Panc1 (cell line): ENCODE results near the gene TEX22. TPM values are rescaled to one million over a fixed set of nuclear protein-coding genes. Genes with fewer than 3 reads are reported as not detected.

Source experiments
- ATAC-seq: fragments of 200-7000 bp; cut with Tn5 transposase; 2 replicates; pipeline ENCODE4 v1.9.1; 2020; ENCODE audit warnings: mild to moderate bottlenecking, moderate library complexity
- BruUV-seq: library from RNA; stranded (reverse); fragments of 400-500 nt; replicated peaks from 2 replicates; lab custom pipeline; 2021; lab: Mats Ljungman, UMichigan
- CTCF ChIA-PET: fragments of 300-600 bp; sonication (Branson Sonifier 250); formaldehyde crosslinking; loops from one replicate; lab custom pipeline; 2022; ENCODE audit warnings: antibody characterized with exemption; lab: Charles Lee
- POLR2A ChIA-PET: fragments of 300-600 bp; sonication (Branson Sonifier 250); formaldehyde crosslinking; loops from one replicate; lab custom pipeline; 2022; ENCODE audit warnings: antibody characterized with exemption; lab: Charles Lee
- DNase-seq: peaks from one replicate; pipeline ENCODE4 v3.0.0-alpha.2; 2010; ENCODE audit warnings: low read depth, low spot score
- H3K27ac ChIP-seq: 2 replicates; pipeline ENCODE4 v1.5.1; 2011; ENCODE audit warnings: mild to moderate bottlenecking, low read length, inconsistent platforms
- H3K27me3 ChIP-seq: fragments of 200-500 bp; sonication (Bioruptor generic); 2 replicates; pipeline ENCODE4 v1.6.0; 2014; ENCODE audit warnings: low read length, inconsistent platforms; ENCODE audit not compliant: control insufficient read depth, insufficient read depth
- H3K36me3 ChIP-seq: fragments of 200-500 bp; sonication (Bioruptor generic); 2 replicates; pipeline ENCODE4 v1.5.1; 2014; ENCODE audit warnings: inconsistent platforms, mild to moderate bottlenecking, low read length, moderate library complexity; ENCODE audit not compliant: control insufficient read depth, insufficient read depth
- H3K4me1 ChIP-seq: 2 replicates; pipeline ENCODE4 v1.5.1; 2011; ENCODE audit warnings: inconsistent platforms, mild to moderate bottlenecking, low read length, moderate library complexity; ENCODE audit not compliant: control insufficient read depth, insufficient read depth
- H3K4me3 ChIP-seq, 2 experiments: 2 replicates each; pipeline ENCODE4 v1.5.1; 2011 to 2012; ENCODE audit warnings: low read depth in 2 of 2, low read length in 2 of 2, mild to moderate bottlenecking in 2 of 2, inconsistent platforms in 1 of 2, moderate library complexity in 1 of 2
- H3K9me3 ChIP-seq: fragments of 200-500 bp; sonication (Bioruptor generic); 2 replicates; pipeline ENCODE4 v1.5.1; 2014; ENCODE audit warnings: low read depth, mild to moderate bottlenecking, inconsistent platforms, low read length, moderate library complexity; ENCODE audit not compliant: control insufficient read depth, insufficient read depth
- CTCF ChIP-seq: fragments of 450-650 bp; IDR thresholded peaks from 2 replicates; pipeline ENCODE4 v1.5.1; 2017; ENCODE audit warnings: mild to moderate bottlenecking
- POLR2AphosphoS5 ChIP-seq: IDR thresholded peaks from 2 replicates; pipeline ENCODE4 v1.6.1; 2012; ENCODE audit warnings: mild to moderate bottlenecking, low read depth, low read length, moderate library complexity
- REST ChIP-seq, 2 experiments: IDR thresholded peaks; 2 replicates each; pipeline ENCODE4 v1.6.1; 2011 to 2012; ENCODE audit warnings: low read depth in 2 of 2, control low read depth in 1 of 2, low read length in 1 of 2, mild to moderate bottlenecking in 1 of 2, moderate library complexity in 1 of 2; ENCODE audit not compliant: insufficient read depth in 1 of 2
- SIN3A ChIP-seq: IDR thresholded peaks from 2 replicates; pipeline ENCODE4 v1.6.1; 2012; ENCODE audit warnings: low read depth, mild to moderate bottlenecking, low read length, moderate library complexity, borderline replicate concordance; ENCODE audit not compliant: insufficient read depth
- TCF7L2 ChIP-seq: IDR thresholded peaks from 2 replicates; pipeline ENCODE4 v1.6.1; 2011; ENCODE audit warnings: mild to moderate bottlenecking, low read depth, low read length, inconsistent platforms
- in situ Hi-C: cut with HindIII; loops from 2 replicates; pipeline ENCODE4 v1.10.0; 2016; ENCODE audit warnings: low sequenced_read_pairs, low pct_unique_long_range_greater_than_20kb
- intact Hi-C: fragments of 100-400 bp; cut with micrococcal nuclease; formaldehyde crosslinking; loops from one replicate; pipeline ENCODE4 v1.10.0; 2022; ENCODE audit not compliant: unreplicated experiment
- total RNA-seq: library from RNA; stranded (reverse); gene quantifications from one replicate; pipeline ENCODE4 v1.2.1, GENCODE V29; 2021; ENCODE audit not compliant: unreplicated experiment

TEX22 gene
- total RNA-seq, 1 experiment from 2014 or later = 2.9 TPM

- in situ Hi-C loops (no loop called here), intact Hi-C loops (no loop called here)
- no peak overlapping the region for H3K27ac ChIP-seq
- no TSS peak for BruUV-seq
- ATAC-seq (no peak), DNase-seq (no peak)
- POLR2A ChIA-PET = no interaction called here
- CTCF ChIA-PET = no interaction called here
- no peaks in the 10 kb centered on the region for H3K4me1 ChIP-seq
- no peaks in the 10 kb centered on the region for H3K27me3 ChIP-seq
- no peaks in the 10 kb centered on the region for H3K36me3 ChIP-seq
- no peak for TF ChIP-seq SIN3A
- TF ChIP-seq POLR2AphosphoS5 = no peak
- TF ChIP-seq TCF7L2 = no peak
- no peaks in the 10 kb centered on the region for H3K9me3 ChIP-seq
- H3K4me3 ChIP-seq = no peak overlapping the region
Measured at GRCh38 chr14:105355049-105355575, 43.2 kb upstream of the TEX22 start.

- POLR2A ChIA-PET = no interaction called here
- intact Hi-C loops (no loop called here), in situ Hi-C loops (no loop called here)
- Histone ChIP-seq H3K9me3 (no peaks in the 10 kb centered on the region), H3K27me3 (no peaks in the 10 kb centered on the region), H3K27ac (no peak overlapping the region), H3K36me3 (no peaks in the 10 kb centered on the region), H3K4me3 (no peak overlapping the region), H3K4me1 (no peaks in the 10 kb centered on the region)
- CTCF ChIA-PET = no interaction called here
- TF ChIP-seq POLR2AphosphoS5 = no peak
- TF ChIP-seq SIN3A = no peak
- TF ChIP-seq CTCF = no peak
- TF ChIP-seq TCF7L2 = no peak
- TF ChIP-seq REST (IDR thresholded peaks at IDR 0.05; ENCODE audit: insufficient read depth in 1 of 2, low read depth in 2 of 2, low read length in 1 of 2) = no peak
- BruUV-seq = no TSS peak
- ATAC-seq (no peak), DNase-seq (no peak)
Measured at GRCh38 chr14:105355850-105356604, 42.3 kb upstream of the TEX22 start.

GRCh38 chr14:105356927-105357326, 41.4 kb upstream of the TEX22 start:
- in situ Hi-C loops (no loop called here), intact Hi-C loops (no loop called here)
- H3K27ac ChIP-seq = no peak overlapping the region
- DNase-seq (no peak), ATAC-seq (no peak)
- BruUV-seq = no TSS peak
- ChIA-PET POLR2A (no interaction called here), CTCF (no interaction called here)
- H3K4me3 ChIP-seq = no peak overlapping the region
- H3K4me1 ChIP-seq = no peaks in the 10 kb centered on the region
- no peaks in the 10 kb centered on the region for H3K9me3 ChIP-seq
- H3K27me3 ChIP-seq = no peaks in the 10 kb centered on the region
- TF ChIP-seq POLR2AphosphoS5 (no peak), CTCF (no peak)
- no peaks in the 10 kb centered on the region for H3K36me3 ChIP-seq
